ENCODE measurements around the gene PSMD1.

DNA sequence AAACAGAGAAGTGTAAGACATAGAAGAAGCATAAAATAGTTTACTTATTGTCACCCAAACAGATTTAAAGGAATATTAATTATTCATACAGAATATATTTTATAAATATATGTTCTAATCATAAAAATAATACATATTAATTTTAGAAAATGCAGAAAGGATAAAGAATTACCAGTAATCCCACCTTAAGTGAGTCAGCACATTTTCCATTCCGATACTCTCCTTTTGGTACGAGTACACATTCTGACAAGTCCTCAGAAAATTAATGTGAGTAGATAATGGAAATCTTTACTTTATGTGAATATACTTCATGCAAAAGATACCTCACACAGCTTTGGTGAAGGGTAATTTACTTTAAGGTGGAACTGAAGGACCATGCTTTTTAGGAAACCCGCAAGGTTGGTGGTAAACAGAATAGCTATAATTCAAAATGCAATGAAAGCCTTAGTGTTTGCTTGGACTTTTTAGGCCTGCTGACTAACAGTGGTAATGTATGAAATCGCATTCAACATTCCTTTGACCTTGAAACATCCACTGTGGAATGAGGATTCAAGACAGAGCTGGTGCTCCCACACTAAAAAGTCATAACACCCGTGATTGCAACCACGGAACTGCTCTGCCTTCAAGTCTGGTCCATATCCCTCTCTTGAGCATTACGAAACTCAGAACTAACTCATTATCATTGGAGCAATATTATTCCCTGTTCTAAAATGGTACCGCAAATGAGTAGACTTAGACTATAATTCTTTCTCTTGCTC lies 96.3 kb downstream of the PSMD1 start:
- TF ChIP-seq GATA2 (IDR thresholded peaks at IDR 0.05; ENCODE audit: low read depth, low read length) = no peak
- no peak for TF ChIP-seq GATA3 (IDR thresholded peaks at IDR 0.05; ENCODE audit: low read depth, low read length)

Data from SH-SY5Y (cell line).